ENCODE data around the gene NDE1. TPM values are rescaled to one million over a fixed set of nuclear protein-coding genes. Genes with fewer than 3 reads are reported as not detected.

The NDE1 gene
- total and polyA plus RNA-seq, 2 of the 4 experiments (the other 2 are of a cell fraction): 22.7 to 29.2 TPM

DNA sequence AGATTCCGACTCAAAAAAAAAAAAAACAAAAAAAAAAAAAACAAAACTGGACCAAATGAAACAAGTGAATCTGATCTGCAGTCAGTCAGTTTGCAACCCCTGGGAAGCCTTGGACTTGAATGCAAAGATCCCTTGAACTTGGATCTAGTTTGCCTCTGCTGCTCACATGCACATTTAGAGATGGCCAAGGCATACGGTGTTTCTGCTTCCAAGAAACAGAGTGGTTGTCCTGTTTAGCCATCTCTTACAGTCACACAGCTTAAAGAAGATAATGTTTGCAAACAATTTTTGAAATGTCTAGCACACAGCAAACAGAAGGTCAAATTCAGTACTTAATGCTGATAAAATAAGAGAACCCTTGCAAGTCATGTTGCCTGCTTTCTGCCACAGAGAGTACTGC, 4.5 kb downstream of the NDE1 start:
- ChIA-PET POLR2A (ENCODE audit: unreplicated experiment) (no interaction called here), CTCF (interaction anchor here (0.6 kb wide), 1 partner anchor 116 kb away, joined by 4 read pairs; no protein-coding TSS in a partner anchor)
- Histone ChIP-seq H4K8ac (ENCODE audit: low read depth in 2 of 2, low read length in 2 of 2) (no peak overlapping the region), H2BK20ac (ENCODE audit: low read depth, low read length) (no peak overlapping the region), H2BK15ac (ENCODE audit: low read depth, low read length) (no peak overlapping the region), H3K4ac (ENCODE audit: low read depth, low read length) (no peak overlapping the region), H3K18ac (ENCODE audit: low read depth, low read length) (no peak overlapping the region), H4K5ac (ENCODE audit: low read depth, low read length) (no peak overlapping the region), H4K91ac (ENCODE audit: insufficient read depth, low read depth, low read length) (no peak overlapping the region), H3K4me3 (ENCODE audit: insufficient read depth, low read depth, low read length) (no peak overlapping the region), H3K14ac (replicated peaks; ENCODE audit: low read depth, low read length) (no peak overlapping the region), H3K36me3 (ENCODE audit: control insufficient read depth, insufficient read depth, low read length) (no peaks in the 10 kb centered on the region), H3K4me1 (ENCODE audit: control insufficient read depth, insufficient read depth, low read length) (peaks cover 5% of the 10 kb centered on the region), H3K4me2 (ENCODE audit: low read depth, low read length) (no peak overlapping the region), H3K27me3 (ENCODE audit: control insufficient read depth, insufficient read depth, low read length) (no peaks in the 10 kb centered on the region), H3K23ac (ENCODE audit: low read depth, low read length) (no peak overlapping the region), H3K9me3 (ENCODE audit: control insufficient read depth, insufficient read depth, low read length) (no peaks in the 10 kb centered on the region), H3K56ac (ENCODE audit: extremely low read depth, insufficient read depth, low read length) (no peak overlapping the region), H2AFZ (replicated peaks; ENCODE audit: low read length, poor library complexity) (no peak overlapping the region), H4K20me1 (ENCODE audit: insufficient read depth, low read length) (peaks cover 58% of the 10 kb centered on the region), H2BK120ac (ENCODE audit: low read depth, low read length) (no peak overlapping the region), H3K9ac (ENCODE audit: low read depth, low read length) (no peak overlapping the region), H2BK5ac (ENCODE audit: low read depth, low read length, poor library complexity, severe bottlenecking) (no peak overlapping the region), H3K9me1 (ENCODE audit: insufficient read depth, low read length) (peaks cover 25% of the 10 kb centered on the region), H3K79me1 (ENCODE audit: low read depth in 1 of 2, low read length in 2 of 2) (peaks cover 47 to 74% of the 10 kb centered on the region in 2 experiments), H3K27ac (ENCODE audit: insufficient read depth, low read length) (no peak overlapping the region), H2AK5ac (ENCODE audit: low read depth, low read length) (peak overlapping the region; percentile 20; the same call in 1 of the 2 replicates), H2AK9ac (replicated peaks; ENCODE audit: low read depth, low read length, poor library complexity) (no peak overlapping the region)
- ATAC-seq (ENCODE audit: low read depth): no peak
- in situ Hi-C loops (cut with MboI; ENCODE audit: low sequenced_read_pairs): no loop called here
- dilution Hi-C loops (cut with HindIII; ENCODE audit: low sequenced_read_pairs, unreplicated experiment): no loop called here
- intact Hi-C loops (cut with micrococcal nuclease): loop anchor here (5.0 kb wide), 1 partner anchor 48 kb away; no protein-coding TSS in a partner anchor
- 80% methylated on average over 1 of the region's 2 CpGs; no CpG with 5 or more reads in 1 of the 2 experiments for WGBS, 2 experiments (ENCODE audit: extremely low coverage in 2 of 2, insufficient read length in 1 of 2)
- no peak for DNase-seq
- no peak for TF ChIP-seq MXI1 (IDR thresholded peaks at IDR 0.05; ENCODE audit: borderline replicate concordance, low read depth, low read length)
- no peak for TF ChIP-seq CEBPB (IDR thresholded peaks at IDR 0.05; ENCODE audit: low read depth, low read length)
- TF ChIP-seq RAD21 (IDR thresholded peaks at IDR 0.05; ENCODE audit: low read length): no peak
- TF ChIP-seq RCOR1 (IDR thresholded peaks at IDR 0.05; ENCODE audit: insufficient replicate concordance, low read length): no peak
- TF ChIP-seq SMC3 (IDR thresholded peaks at IDR 0.05; ENCODE audit: low read depth, low read length): no peak
- no peak for TF ChIP-seq NFE2L2 (IDR thresholded peaks at IDR 0.05; ENCODE audit: low read depth, low read length)
- no peak for TF ChIP-seq MAZ (IDR thresholded peaks at IDR 0.05; ENCODE audit: borderline replicate concordance, low read depth, low read length)
- TF ChIP-seq POLR2A (IDR thresholded peaks at IDR 0.05; ENCODE audit: low read depth, low read length): no peak
- no peak for TF ChIP-seq CHD1 (IDR thresholded peaks at IDR 0.05; ENCODE audit: low read depth, low read length)
- TF ChIP-seq RFX5 (IDR thresholded peaks at IDR 0.05; ENCODE audit: low read depth, low read length): no peak
- TF ChIP-seq, protein P1, sequence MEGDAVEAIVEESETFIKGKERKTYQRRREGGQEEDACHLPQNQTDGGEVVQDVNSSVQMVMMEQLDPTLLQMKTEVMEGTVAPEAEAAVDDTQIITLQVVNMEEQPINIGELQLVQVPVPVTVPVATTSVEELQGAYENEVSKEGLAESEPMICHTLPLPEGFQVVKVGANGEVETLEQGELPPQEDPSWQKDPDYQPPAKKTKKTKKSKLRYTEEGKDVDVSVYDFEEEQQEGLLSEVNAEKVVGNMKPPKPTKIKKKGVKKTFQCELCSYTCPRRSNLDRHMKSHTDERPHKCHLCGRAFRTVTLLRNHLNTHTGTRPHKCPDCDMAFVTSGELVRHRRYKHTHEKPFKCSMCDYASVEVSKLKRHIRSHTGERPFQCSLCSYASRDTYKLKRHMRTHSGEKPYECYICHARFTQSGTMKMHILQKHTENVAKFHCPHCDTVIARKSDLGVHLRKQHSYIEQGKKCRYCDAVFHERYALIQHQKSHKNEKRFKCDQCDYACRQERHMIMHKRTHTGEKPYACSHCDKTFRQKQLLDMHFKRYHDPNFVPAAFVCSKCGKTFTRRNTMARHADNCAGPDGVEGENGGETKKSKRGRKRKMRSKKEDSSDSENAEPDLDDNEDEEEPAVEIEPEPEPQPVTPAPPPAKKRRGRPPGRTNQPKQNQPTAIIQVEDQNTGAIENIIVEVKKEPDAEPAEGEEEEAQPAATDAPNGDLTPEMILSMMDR (conservative IDR thresholded peaks at IDR 0.05; ENCODE audit: low read depth, low read length): no peak
- no peak for TF ChIP-seq BHLHE40 (IDR thresholded peaks at IDR 0.05; ENCODE audit: low read depth, low read length)
- no peak for TF ChIP-seq MAFK (IDR thresholded peaks at IDR 0.05; ENCODE audit: low read depth, low read length)
- TF ChIP-seq, protein P2, sequence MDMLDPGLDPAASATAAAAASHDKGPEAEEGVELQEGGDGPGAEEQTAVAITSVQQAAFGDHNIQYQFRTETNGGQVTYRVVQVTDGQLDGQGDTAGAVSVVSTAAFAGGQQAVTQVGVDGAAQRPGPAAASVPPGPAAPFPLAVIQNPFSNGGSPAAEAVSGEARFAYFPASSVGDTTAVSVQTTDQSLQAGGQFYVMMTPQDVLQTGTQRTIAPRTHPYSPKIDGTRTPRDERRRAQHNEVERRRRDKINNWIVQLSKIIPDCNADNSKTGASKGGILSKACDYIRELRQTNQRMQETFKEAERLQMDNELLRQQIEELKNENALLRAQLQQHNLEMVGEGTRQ (IDR thresholded peaks at IDR 0.05; ENCODE audit: low read depth, low read length): no peak
- TF ChIP-seq, protein P3, sequence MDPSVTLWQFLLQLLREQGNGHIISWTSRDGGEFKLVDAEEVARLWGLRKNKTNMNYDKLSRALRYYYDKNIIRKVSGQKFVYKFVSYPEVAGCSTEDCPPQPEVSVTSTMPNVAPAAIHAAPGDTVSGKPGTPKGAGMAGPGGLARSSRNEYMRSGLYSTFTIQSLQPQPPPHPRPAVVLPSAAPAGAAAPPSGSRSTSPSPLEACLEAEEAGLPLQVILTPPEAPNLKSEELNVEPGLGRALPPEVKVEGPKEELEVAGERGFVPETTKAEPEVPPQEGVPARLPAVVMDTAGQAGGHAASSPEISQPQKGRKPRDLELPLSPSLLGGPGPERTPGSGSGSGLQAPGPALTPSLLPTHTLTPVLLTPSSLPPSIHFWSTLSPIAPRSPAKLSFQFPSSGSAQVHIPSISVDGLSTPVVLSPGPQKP (IDR thresholded peaks at IDR 0.05; ENCODE audit: borderline replicate concordance, low read depth, low read length): no peak
- no peak for TF ChIP-seq FOS (IDR thresholded peaks at IDR 0.05; ENCODE audit: low read depth, low read length)
- BruUV-seq (replicated peaks): no TSS peak

Data from IMR-90 (cell line).